ENCODE data around the gene MGAT5B.
"Not testable (repeated sequence)": the region's sequence is repeated elsewhere in the genome, so short reads cannot be mapped to it uniquely, and the experiment has no call there.

The MGAT5B gene

GRCh38 chr17:76868176-76868668 is at the start of gene MGAT5B:
TSS of gene MGAT5B (plus strand) at chr17:76868404. CDS start at chr17:76869030, 626 bp downstream.
- DNase-seq, result peak; percentile 47

GRCh38 chr17:76820039-76820438 is 48.2 kb upstream of the MGAT5B start:
- DNase-seq, result peak; percentile 81

GRCh38 chr17:76820561-76820960 is 47.6 kb upstream of the MGAT5B start:
- peak; percentile 69 for DNase-seq

- DNase-seq, result no peak
These were observed 45.9 kb upstream of the MGAT5B start for GRCh38 chr17:76822184-76822778.

- no peak for DNase-seq
These were observed 44.1 kb upstream of the MGAT5B start for GRCh38 chr17:76824093-76824492.

GRCh38 chr17:76826330-76827068 is 41.7 kb upstream of the MGAT5B start:
- DNase-seq, result no peak

- DNase-seq, result no peak
These were observed 40.5 kb upstream of the MGAT5B start for GRCh38 chr17:76827736-76828135.

- peak; percentile 93 for DNase-seq
These were observed 37.1 kb upstream of the MGAT5B start for GRCh38 chr17:76830987-76831715.

GRCh38 chr17:76833034-76833644 is 35.1 kb upstream of the MGAT5B start:
- DNase-seq, result no peak

GRCh38 chr17:76833747-76834146 is 34.5 kb upstream of the MGAT5B start:
- DNase-seq, result no peak

- DNase-seq, result no peak
These were observed 33.3 kb upstream of the MGAT5B start for GRCh38 chr17:76834870-76835269.

GRCh38 chr17:76840443-76840767 is 27.8 kb upstream of the MGAT5B start:
- no peak for DNase-seq

- DNase-seq, result no peak
These were observed 27.1 kb upstream of the MGAT5B start for GRCh38 chr17:76840884-76841775.

- DNase-seq, result no peak
These were observed 26.3 kb upstream of the MGAT5B start for GRCh38 chr17:76841776-76842405.

GRCh38 chr17:76843068-76843467 is 25.1 kb upstream of the MGAT5B start:
- not testable (repeated sequence) for DNase-seq

GRCh38 chr17:76843703-76844484 is 24.3 kb upstream of the MGAT5B start:
- DNase-seq, result no peak

GRCh38 chr17:76844485-76844829 is 23.7 kb upstream of the MGAT5B start:
- no peak for DNase-seq

GRCh38 chr17:76844846-76845245 is 23.4 kb upstream of the MGAT5B start:
- DNase-seq, result no peak

- DNase-seq, result no peak
These were observed 22.6 kb upstream of the MGAT5B start for GRCh38 chr17:76845541-76846017.

- no peak for DNase-seq
These were observed 21.2 kb upstream of the MGAT5B start for GRCh38 chr17:76847031-76847430.

GRCh38 chr17:76848670-76849069 is 19.5 kb upstream of the MGAT5B start:
- no peak for DNase-seq

Measured in DMS153 (cell line).